OCI-LY1 (cell line): ENCODE measurements around the gene TXNRD2.

ENCODE experiments used
- H2AFZ ChIP-seq: fragments of 200-600 bp; sonication (generic), shearing (Covaris generic); 2 replicates; pipeline ENCODE4 v1.6.0; 2014; ENCODE audit warnings: antibody characterized with exemption, mild to moderate bottlenecking, low read length
- H3F3A ChIP-seq: fragments of 200-600 bp; sonication (generic), shearing (Covaris generic); 2 replicates; pipeline ENCODE4 v1.6.0; 2014; ENCODE audit warnings: mild to moderate bottlenecking, antibody characterized with exemption, low read length, moderate library complexity; ENCODE audit not compliant: insufficient read depth
- H3K27ac ChIP-seq: fragments of 200-600 bp; sonication (generic); 2 replicates; pipeline ENCODE4 v1.5.1; 2014; ENCODE audit warnings: low read length, mixed run types, mild to moderate bottlenecking, low read depth; ENCODE audit not compliant: poor library complexity, severe bottlenecking
- H3K27me3 ChIP-seq: fragments of 200-600 bp; sonication (generic); 2 replicates; pipeline ENCODE4 v1.6.0; 2014; ENCODE audit warnings: antibody characterized with exemption, mild to moderate bottlenecking, low read length, moderate library complexity; ENCODE audit not compliant: insufficient read depth
- H3K36me3 ChIP-seq: fragments of 200-600 bp; sonication (generic); 2 replicates; pipeline ENCODE4 v1.6.1; 2014; ENCODE audit warnings: mild to moderate bottlenecking, antibody characterized with exemption, low read length, moderate library complexity, mixed read lengths; ENCODE audit not compliant: insufficient read depth
- H3K4me1 ChIP-seq: fragments of 200-600 bp; sonication (generic); 2 replicates; pipeline ENCODE4 v1.5.1; 2014; ENCODE audit warnings: mild to moderate bottlenecking, low read length, moderate library complexity; ENCODE audit not compliant: insufficient read depth, severe bottlenecking
- H3K4me2 ChIP-seq: fragments of 200-600 bp; sonication (generic), shearing (Covaris generic); 2 replicates; pipeline ENCODE4 v1.6.1; 2014; ENCODE audit warnings: low read length
- H3K4me3 ChIP-seq: fragments of 200-600 bp; sonication (generic); 2 replicates; pipeline ENCODE4 v1.5.1; 2014; ENCODE audit warnings: low read length, low read depth, mild to moderate bottlenecking, mixed read lengths; ENCODE audit not compliant: poor library complexity, severe bottlenecking
- H3K79me2 ChIP-seq: fragments of 200-600 bp; shearing (Covaris generic); 2 replicates; pipeline ENCODE4 v1.6.1; 2016; ENCODE audit warnings: mixed run types, low read length, mixed read lengths; ENCODE audit not compliant: insufficient read depth
- H3K9ac ChIP-seq: fragments of 200-600 bp; sonication (generic), shearing (Covaris generic); 2 replicates; pipeline ENCODE4 v1.6.1; 2014; ENCODE audit warnings: mild to moderate bottlenecking, low read length, mixed read lengths
- H3K9me2 ChIP-seq: fragments of 200-600 bp; sonication (generic), shearing (Covaris generic); 2 replicates; pipeline ENCODE4 v1.6.1; 2014; ENCODE audit warnings: low read depth, mild to moderate bottlenecking, low read length, mixed read lengths
- H3K9me3 ChIP-seq: fragments of 200-600 bp; shearing (Covaris generic); 2 replicates; pipeline ENCODE4 v1.6.1; 2014; ENCODE audit warnings: low read length, mixed read lengths
- H4K20me1 ChIP-seq: fragments of 200-600 bp; sonication (generic), shearing (Covaris generic); 2 replicates; pipeline ENCODE4 v1.6.0; 2016; ENCODE audit warnings: mild to moderate bottlenecking, low read length; ENCODE audit not compliant: insufficient read depth
- CTCF ChIP-seq: fragments of 200-600 bp; sonication (generic), shearing (Covaris generic); IDR thresholded peaks from 2 replicates; pipeline ENCODE4 v1.5.1; 2017; ENCODE audit warnings: mild to moderate bottlenecking, antibody characterized with exemption, low read length, moderate library complexity, mixed read lengths
- EZH2 ChIP-seq: fragments of 200-600 bp; sonication (generic), shearing (Covaris generic); IDR thresholded peaks from 2 replicates; pipeline ENCODE4 v1.8.0; 2017; ENCODE audit warnings: borderline replicate concordance, mixed run types, mild to moderate bottlenecking, antibody characterized with exemption, low read length, moderate library complexity, mixed read lengths

Gene TXNRD2

GRCh38 chr22:19959043-19959586 lies 17.5 kb upstream of the TXNRD2 start:
- Histone ChIP-seq H3K9ac (no peak overlapping the region), H3K79me2 (no peaks in the 10 kb centered on the region), H3K27ac (no peak overlapping the region), H2AFZ (no peak overlapping the region), H3K4me2 (peak overlapping the region; percentile 59), H4K20me1 (no peaks in the 10 kb centered on the region), H3K27me3 (no peaks in the 10 kb centered on the region), H3K36me3 (peaks cover 11% of the 10 kb centered on the region), H3K9me3 (no peaks in the 10 kb centered on the region), H3F3A (no peaks in the 10 kb centered on the region), H3K4me1 (peaks cover 13% of the 10 kb centered on the region), H3K9me2 (no peaks in the 10 kb centered on the region), H3K4me3 (peak overlapping the region; percentile 39)
- TF ChIP-seq EZH2: no peak
- TF ChIP-seq CTCF: no peak

- Histone ChIP-seq H3K9me2 (no peaks in the 10 kb centered on the region), H3K9ac (no peak overlapping the region), H3K9me3 (no peaks in the 10 kb centered on the region), H4K20me1 (no peaks in the 10 kb centered on the region), H3K27me3 (no peaks in the 10 kb centered on the region), H3K4me3 (peak overlapping the region; percentile 39), H2AFZ (no peak overlapping the region), H3K4me1 (peaks cover 13% of the 10 kb centered on the region), H3K79me2 (no peaks in the 10 kb centered on the region), H3K4me2 (peak overlapping the region; percentile 59; the same call in 1 of the 2 replicates), H3K27ac (no peak overlapping the region), H3F3A (no peaks in the 10 kb centered on the region), H3K36me3 (peaks cover 5% of the 10 kb centered on the region; the same call in 1 of the 2 replicates)
- no peak for TF ChIP-seq EZH2
- no peak for TF ChIP-seq CTCF
Observed at GRCh38 chr22:19958083-19959042, 16.7 kb upstream of the TXNRD2 start.

GRCh38 chr22:19957445-19957844 lies 15.8 kb upstream of the TXNRD2 start:
- no peaks in the 10 kb centered on the region for H4K20me1 ChIP-seq
- H3K79me2 ChIP-seq: no peaks in the 10 kb centered on the region
- peaks cover 7% of the 10 kb centered on the region for H3K4me1 ChIP-seq
- no peak overlapping the region for H3K4me3 ChIP-seq
- TF ChIP-seq EZH2: no peak
- peak; percentile 33; the same call in 1 of the 2 replicates for TF ChIP-seq CTCF
- H2AFZ ChIP-seq: no peak overlapping the region
- no peaks in the 10 kb centered on the region for H3K9me2 ChIP-seq
- H3K27ac ChIP-seq: no peak overlapping the region
- H3F3A ChIP-seq: no peaks in the 10 kb centered on the region
- peaks cover 5% of the 10 kb centered on the region; the same call in 1 of the 2 replicates for H3K36me3 ChIP-seq
- no peak overlapping the region for H3K4me2 ChIP-seq
- H3K9ac ChIP-seq: no peak overlapping the region
- no peaks in the 10 kb centered on the region for H3K9me3 ChIP-seq
- H3K27me3 ChIP-seq: no peaks in the 10 kb centered on the region
